NCI-H1694 (cell line): ENCODE measurements around the gene C1orf53.

Source experiments
- DNase-seq: peaks from one replicate; lab custom pipeline; 2025; lab: John Stamatoyannopoulos, UW

The C1orf53 gene

GRCh38 chr1:197955486-197956394 is 53.3 kb downstream of the C1orf53 start:
- no peak for DNase-seq
